ENCODE results near the gene CAPZB.

CAPZB gene

DNA sequence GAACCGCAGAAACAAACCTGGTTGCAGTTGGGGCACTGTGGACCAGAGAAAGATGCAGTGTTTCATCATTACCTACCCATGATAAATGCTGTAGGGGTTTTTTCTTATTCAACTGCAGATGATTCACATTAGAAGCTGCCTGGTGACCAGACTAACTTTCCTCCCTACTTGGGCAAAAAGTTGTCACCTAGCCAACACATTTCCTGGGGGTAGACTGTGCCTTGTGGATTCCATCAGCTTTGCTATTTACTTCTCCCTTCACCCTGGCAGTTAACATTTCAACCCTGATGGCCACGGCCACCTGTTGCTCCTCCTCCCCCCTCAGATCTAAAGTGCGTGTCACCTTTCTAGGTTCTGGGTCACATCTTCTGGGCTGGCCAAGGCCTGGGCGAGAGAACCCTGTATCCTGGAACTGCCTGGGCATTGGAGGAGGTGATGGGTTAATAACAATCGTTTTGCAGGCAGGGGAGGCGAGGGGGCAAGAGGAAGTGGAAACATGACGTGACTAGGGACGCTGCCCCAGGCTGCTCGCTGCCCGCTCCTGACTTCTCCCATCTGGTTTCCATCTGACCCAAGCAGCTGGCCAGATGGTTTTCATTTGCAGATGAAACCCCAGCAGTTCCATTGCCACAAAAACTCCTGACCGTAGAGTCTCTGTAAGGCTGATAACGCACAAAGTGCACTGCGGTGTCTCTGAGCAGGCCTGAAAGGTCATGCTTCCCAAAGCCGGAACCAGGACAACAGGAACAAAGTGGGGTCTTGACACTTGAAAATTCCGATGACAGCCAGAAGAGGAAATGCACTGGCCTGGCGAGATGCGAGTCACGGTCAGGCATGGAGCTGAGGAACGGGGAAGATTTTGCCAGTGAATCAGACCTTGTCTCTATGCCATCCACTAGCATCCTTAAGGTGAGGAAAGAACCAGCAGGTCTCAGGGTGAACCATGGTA lies 36.6 kb downstream of the CAPZB start:
- DNase-seq (ENCODE audit: low read depth) = no peak

DNA sequence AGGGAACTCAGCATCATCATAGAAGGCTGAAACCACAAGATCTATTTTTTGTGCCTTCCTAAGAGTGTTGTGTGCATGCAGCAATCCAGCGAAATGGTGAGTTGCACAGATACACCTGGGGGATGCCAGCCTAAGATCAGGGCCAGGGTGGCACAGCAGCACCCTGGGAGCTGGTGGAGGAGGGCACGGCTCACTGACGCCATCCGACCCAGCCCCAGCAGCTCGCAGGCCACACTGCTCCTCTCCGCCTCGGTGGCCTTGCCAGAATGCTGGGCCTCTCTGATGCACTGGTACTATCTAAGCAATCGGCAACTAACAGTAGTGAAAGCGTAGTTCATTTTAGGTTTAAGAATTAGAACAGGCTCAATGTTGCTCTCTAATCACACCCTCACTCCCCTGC lies 37.8 kb downstream of the CAPZB start:
- no peak for DNase-seq (ENCODE audit: low read depth)

DNA sequence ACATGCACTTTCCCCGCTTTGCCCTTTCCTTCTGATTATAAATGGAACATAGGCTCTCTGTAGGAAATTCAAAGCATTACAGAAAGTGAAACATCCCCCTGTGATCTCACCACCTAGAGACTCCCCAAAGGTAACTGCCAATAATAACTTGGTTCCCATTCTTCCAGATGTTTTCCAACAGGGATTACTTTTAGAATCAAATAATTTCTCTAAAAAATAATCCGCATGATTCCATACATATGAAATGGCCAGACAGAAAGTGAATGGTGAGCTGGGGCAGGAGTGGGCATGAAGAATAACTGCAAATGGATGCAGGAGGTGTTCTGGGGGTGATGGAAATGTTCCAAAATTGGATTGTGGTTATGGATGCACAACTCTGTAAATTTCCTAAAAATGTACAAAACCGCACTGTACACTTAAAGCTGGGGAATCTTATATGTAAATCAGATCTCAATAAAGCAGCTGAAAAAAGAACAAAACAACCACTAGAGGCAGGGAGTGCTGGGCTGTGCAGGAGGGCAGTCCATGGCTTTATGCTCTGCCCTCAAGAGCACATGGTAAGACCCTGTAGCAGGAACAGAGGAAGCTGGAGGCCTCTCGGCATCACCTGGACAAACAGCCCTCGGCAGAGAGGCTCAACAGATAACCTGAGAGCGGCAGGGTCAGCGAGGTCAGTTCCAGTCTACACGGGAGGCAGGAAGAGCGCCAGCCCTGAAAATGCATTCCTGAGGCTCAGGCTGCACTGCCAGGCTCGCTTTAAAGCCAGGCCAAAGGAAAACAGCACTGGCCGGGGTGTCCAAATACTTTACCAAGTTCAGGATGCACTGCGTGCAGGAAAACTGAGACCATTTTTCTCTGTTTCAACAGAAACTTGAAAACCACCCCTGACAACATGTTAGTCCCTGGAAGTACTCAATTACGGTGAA lies 39.7 kb downstream of the CAPZB start:
- DNase-seq (ENCODE audit: low read depth) = no peak

DNA sequence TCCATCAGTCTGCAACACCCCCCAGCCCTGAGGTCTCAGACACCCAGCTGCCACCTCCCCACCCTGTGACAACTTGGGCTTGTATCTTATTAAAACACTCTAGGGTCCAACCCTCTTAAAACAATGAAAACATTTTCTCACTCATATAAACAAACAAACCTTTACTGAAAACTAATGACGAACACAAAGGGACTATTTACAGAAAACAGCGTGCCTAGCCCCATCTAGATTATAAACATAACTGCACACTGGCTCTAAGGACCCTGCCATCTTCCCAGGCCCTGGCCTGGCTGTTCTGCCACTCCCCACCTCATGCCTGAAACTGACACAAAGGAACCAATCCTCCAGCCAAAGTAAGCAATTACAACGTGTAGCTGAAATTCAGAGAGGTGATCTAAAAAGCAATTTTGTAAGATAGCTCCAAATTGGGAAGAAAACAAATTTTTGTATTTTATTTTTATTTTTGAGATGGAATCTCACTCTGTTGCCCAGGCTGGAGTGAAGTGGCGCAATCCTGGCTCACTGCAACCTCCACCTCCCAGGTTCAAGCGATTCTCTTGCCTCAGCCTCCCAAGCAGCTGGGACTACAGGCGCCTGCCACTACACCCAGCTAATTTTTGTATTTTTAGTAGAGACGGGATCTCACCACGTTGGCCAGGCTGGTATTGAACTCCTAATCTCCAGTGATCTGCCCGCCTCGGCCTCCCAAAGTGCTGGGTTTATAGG lies 40.9 kb downstream of the CAPZB start:
- DNase-seq (ENCODE audit: low read depth) = no peak

DNA sequence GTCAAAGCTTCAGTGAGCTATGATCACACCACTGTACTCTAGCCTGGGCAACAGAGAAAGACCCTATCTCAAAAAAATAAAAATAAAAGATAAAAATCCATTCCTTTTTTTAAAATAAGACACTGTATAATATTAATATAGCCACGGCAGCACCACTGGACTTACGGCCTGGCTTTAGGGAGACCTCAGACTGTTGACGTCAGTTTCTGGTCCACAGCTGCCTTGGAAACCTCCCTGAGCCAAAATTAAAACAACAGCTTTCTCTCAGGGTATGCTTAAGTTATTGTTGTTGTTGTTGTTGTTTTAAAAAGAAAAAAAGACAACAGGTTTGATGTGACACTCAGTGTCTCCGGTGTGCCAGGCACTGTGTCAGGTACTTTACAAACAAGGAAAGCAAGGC lies 42.0 kb downstream of the CAPZB start:
- no peak for DNase-seq (ENCODE audit: low read depth)

GRCh38 chr1:19442154-19443096 lies 42.9 kb downstream of the CAPZB start:
- DNase-seq (ENCODE audit: low read depth) = no peak

GRCh38 chr1:19441048-19441780 lies 44.1 kb downstream of the CAPZB start:
- DNase-seq (ENCODE audit: low read depth) = no peak

GRCh38 chr1:19439464-19440171 lies 45.7 kb downstream of the CAPZB start:
- no peak for DNase-seq (ENCODE audit: low read depth)

DNA sequence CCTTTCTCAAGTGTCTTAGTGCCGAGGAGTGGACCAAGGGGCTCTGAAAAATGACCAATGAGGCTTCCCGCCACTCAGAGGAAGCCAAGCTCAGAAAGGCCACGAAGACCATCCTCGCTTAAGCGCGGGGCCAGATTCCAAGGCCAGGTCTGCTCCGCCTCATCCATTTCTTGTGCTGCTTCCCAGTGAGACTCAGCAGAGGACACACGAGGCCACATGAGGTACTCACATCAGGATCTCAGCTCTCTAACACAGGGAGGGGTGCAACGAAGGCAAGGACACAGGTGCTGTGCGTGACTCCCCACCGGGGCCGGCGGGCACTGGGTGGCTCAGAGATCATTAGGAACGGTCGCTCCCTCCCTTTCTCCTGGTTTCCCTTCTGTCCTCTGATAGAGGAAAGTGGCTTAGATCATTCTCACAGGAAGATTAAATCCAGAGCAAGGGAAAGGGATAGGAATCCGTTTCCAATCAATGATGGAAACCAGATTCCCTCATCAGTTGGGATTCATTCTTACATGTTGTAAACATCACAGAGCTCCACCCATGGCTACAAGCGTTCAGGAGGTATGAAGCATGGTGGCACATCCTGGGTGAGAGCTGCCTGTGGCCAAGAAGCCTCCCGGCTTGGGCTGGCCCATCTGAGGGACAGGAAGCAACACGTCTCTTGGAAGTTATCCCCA lies 46.7 kb downstream of the CAPZB start:
- no peak for DNase-seq (ENCODE audit: low read depth)

GRCh38 chr1:19437891-19438294 lies 47.4 kb downstream of the CAPZB start:
- no peak for DNase-seq (ENCODE audit: low read depth)

GRCh38 chr1:19436716-19437476 lies 48.4 kb downstream of the CAPZB start:
- no peak for DNase-seq (ENCODE audit: low read depth)

- no peak for DNase-seq (ENCODE audit: low read depth)
Measured at GRCh38 chr1:19435851-19436455, 49.4 kb downstream of the CAPZB start.

DNA sequence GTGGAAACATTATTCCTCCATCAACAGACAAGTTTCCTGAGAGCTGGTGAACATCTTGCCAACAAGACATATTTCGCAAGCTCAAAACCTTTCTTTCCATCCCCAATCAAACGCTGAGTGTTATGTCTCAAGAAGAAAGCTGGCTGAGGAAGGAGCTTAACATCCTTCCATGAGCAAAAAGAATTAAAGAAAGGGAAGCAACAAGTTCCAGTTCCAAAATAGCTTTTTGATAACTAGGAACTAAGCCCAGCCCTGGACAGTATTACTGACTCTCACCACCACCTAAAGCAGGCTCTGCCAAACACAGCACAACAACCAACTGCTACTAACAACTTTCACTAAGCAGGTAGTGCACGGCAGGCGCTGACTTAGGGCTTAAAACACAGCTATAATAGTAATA lies 50.2 kb downstream of the CAPZB start:
- DNase-seq (ENCODE audit: low read depth) = no peak

DNA sequence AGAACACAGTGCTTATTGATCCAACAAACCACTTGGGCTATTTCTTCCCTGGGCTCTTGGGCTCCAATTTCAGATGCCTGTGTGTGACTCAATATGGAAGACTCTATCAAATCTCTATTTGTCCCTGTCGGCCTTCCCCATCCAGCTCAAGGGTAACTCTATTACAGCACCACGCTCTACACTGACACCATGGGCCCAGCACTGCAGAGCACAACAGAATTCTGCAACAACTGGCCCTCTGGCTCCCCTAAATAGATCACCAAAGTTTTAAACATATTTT lies 51.7 kb downstream of the CAPZB start:
- no peak for DNase-seq (ENCODE audit: low read depth)

- no peak for DNase-seq (ENCODE audit: low read depth)
Measured at GRCh38 chr1:19432943-19433718, 52.2 kb downstream of the CAPZB start.

DNA sequence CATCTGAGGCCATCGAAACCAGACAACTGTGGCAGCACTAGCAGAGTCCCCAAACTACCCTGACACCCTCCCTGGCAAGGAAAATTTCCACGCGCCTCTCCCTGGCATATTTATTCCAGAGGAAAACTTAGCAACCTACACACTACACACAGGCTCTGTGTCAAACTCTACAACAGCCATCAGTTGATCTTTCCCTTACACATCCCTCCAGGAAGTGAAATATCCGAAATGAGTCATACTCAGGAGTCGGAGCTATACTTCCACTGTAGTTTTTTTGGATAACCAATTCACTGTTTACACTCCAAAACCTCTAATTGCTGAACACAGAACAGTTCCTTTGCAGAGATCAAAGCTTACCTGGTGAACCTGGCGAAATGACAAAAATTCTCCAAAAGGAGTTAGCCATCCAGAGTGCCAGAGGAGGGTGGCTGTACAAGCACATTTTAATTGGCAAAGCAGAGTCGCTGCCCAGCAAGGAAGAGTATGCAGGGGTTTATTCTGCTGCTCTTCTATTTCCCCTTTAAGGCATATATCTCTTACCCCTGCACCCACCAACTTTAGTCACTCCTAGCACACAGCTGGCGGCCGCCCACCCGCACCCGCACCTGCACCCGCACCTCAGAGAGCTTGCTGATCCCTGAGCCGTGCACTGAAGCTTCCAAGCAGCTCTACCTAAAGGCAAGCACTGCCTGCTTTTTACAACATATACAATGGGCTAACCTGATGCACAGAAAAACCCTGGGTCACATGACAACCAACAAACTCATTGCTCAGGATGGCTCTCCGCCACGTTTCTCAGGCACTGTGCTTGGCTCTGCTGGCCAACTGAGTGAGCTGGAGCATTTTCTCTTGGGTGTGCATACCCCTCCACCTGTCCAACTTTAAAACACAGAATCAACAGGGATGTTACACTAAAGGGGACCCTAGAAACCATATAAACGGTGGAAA lies 54.9 kb downstream of the CAPZB start:
- DNase-seq (ENCODE audit: low read depth) = no peak

All from stimulated activated CD8-positive, alpha-beta memory T cell treated with anti-CD3 and anti-CD28 coated beads, Interleukin-7, amount 100 ng/mL, for 24 hours (primary cell).